Activated T-helper 1 cell treated with anti-CD3 and anti-CD28 coated beads, Interleukin-2, amount 50 U/mL, for 16 hours (primary cell): ENCODE results near the gene MAP3K12.
"Not testable (repeated sequence)": the region's sequence is repeated elsewhere in the genome, so short reads cannot be mapped to it uniquely, and the experiment has no call there.

Source experiments
- DNase-seq, 2 donors: peaks; one replicate each; pipeline ENCODE4 v3.0.0-alpha.2; 2020; ENCODE audit warnings: low read depth in 1 of 2, low spot score in 1 of 2

The MAP3K12 gene

GRCh38 chr12:53444593-53445325, 54.5 kb downstream of the MAP3K12 start:
- DNase-seq = not testable (repeated sequence)

- DNase-seq = no peak
Measured at GRCh38 chr12:53443955-53444354, 55.3 kb downstream of the MAP3K12 start.

GRCh38 chr12:53441040-53441833, 58.0 kb downstream of the MAP3K12 start, which contains the start of gene PRR13:
PRR13 (plus strand) TSS chr12:53441734; CDS start chr12:53442715, 981 bp downstream.
- peak; percentile 97 to 98 for DNase-seq

- not testable (repeated sequence) for DNase-seq
Measured at GRCh38 chr12:53439582-53439981, 59.7 kb downstream of the MAP3K12 start.

- not testable (repeated sequence) for DNase-seq
Measured at GRCh38 chr12:53435326-53435725, 63.9 kb downstream of the MAP3K12 start.

GRCh38 chr12:53431187-53431586, 68.1 kb downstream of the MAP3K12 start:
- DNase-seq = no peak

GRCh38 chr12:53430116-53430515, 69.1 kb downstream of the MAP3K12 start:
- no peak for DNase-seq
